ENCODE data around the gene NLRP3. TPM values are rescaled to one million over a fixed set of nuclear protein-coding genes. Genes with fewer than 3 reads are reported as not detected.

NLRP3 gene
- 0.14 TPM in 1 of 2 replicates, not detected in the other for total RNA-seq

GRCh38 chr1:247415423-247416361 lies at the start of gene NLRP3:
TSS of gene NLRP3 (plus strand) at chr1:247416173. CDS start at chr1:247418801, 2,628 bp downstream.

Other genes starting within 250 kb of the NLRP3 start
- gene ZNF124, start 244.2 kb upstream of the NLRP3 start, total RNA-seq, result 55.5 and 58.9 TPM in 2 replicates
- not detected in 2 replicates for gene VN1R5, start 160.1 kb upstream of the NLRP3 start, total RNA-seq
- gene ZNF496, start 84.3 kb upstream of the NLRP3 start, total RNA-seq, result 34.4 and 43.5 TPM in 2 replicates
- gene OR2B11, start 41.9 kb downstream of the NLRP3 start, total RNA-seq, result not detected in 2 replicates
- gene OR2C3, start 120.3 kb downstream of the NLRP3 start, total RNA-seq, result not detected in 2 replicates
- gene GCSAML, start 133.0 kb downstream of the NLRP3 start, total RNA-seq, result not detected in 2 replicates
- gene OR2G2, start 172.2 kb downstream of the NLRP3 start, total RNA-seq, result not detected in 2 replicates
- not detected in 2 replicates for gene OR2G3, start 189.4 kb downstream of the NLRP3 start, total RNA-seq